ENCODE data around the gene GID8. TPM values are rescaled to one million over a fixed set of nuclear protein-coding genes. Genes with fewer than 3 reads are reported as not detected.

GID8 gene
- total RNA-seq, 4 donors from 2014 or later, result 22.4 to 30.1 (median 25.6) TPM

- WGBS, result 93% methylated on average over 4 of the region's 14 CpGs
- no peak overlapping the region for H3K27ac ChIP-seq (replicated peaks in 1 of 4)
- H3K4me3 ChIP-seq, result no peak overlapping the region
- peaks cover 43 to 78% (median 58%) of the 10 kb centered on the region in 4 donors for H3K36me3 ChIP-seq
- H3K4me1 ChIP-seq, result peaks cover 28 to 42% (median 40%) of the 10 kb centered on the region in 4 donors
- DNase-seq (ENCODE audit: extremely low spot score), result no peak
- TF ChIP-seq, protein P1, sequence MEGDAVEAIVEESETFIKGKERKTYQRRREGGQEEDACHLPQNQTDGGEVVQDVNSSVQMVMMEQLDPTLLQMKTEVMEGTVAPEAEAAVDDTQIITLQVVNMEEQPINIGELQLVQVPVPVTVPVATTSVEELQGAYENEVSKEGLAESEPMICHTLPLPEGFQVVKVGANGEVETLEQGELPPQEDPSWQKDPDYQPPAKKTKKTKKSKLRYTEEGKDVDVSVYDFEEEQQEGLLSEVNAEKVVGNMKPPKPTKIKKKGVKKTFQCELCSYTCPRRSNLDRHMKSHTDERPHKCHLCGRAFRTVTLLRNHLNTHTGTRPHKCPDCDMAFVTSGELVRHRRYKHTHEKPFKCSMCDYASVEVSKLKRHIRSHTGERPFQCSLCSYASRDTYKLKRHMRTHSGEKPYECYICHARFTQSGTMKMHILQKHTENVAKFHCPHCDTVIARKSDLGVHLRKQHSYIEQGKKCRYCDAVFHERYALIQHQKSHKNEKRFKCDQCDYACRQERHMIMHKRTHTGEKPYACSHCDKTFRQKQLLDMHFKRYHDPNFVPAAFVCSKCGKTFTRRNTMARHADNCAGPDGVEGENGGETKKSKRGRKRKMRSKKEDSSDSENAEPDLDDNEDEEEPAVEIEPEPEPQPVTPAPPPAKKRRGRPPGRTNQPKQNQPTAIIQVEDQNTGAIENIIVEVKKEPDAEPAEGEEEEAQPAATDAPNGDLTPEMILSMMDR (IDR thresholded peaks at IDR 0.05), result no peak
- TF ChIP-seq EP300 (IDR thresholded peaks at IDR 0.05) (no peak), POLR2A (IDR thresholded peaks at IDR 0.05; ENCODE audit: low read depth) (no peak), POLR2AphosphoS5 (IDR thresholded peaks at IDR 0.05) (no peak)
- intact Hi-C loops (cut with DNase I), result no loop called here
- no peaks in the 10 kb centered on the region for H3K27me3 ChIP-seq
- H3K9me3 ChIP-seq, result no peaks in the 10 kb centered on the region
Observed at GRCh38 chr20:62943396-62943795, 5.4 kb downstream of the GID8 start.

- Histone ChIP-seq H3K4me3 (no peak overlapping the region), H3K27me3 (no peaks in the 10 kb centered on the region), H3K27ac (replicated peaks in 1 of 4) (no peak overlapping the region), H3K36me3 (peaks cover 43 to 85% (median 61%) of the 10 kb centered on the region in 4 donors), H3K9me3 (no peaks in the 10 kb centered on the region), H3K4me1 (peaks cover 22 to 37% (median 33%) of the 10 kb centered on the region in 4 donors)
- intact Hi-C loops (cut with DNase I), result no loop called here
- TF ChIP-seq POLR2A (IDR thresholded peaks at IDR 0.05; ENCODE audit: low read depth) (no peak), POLR2AphosphoS5 (IDR thresholded peaks at IDR 0.05) (no peak)
- no peak for DNase-seq (ENCODE audit: extremely low spot score)
- WGBS, result 80% methylated on average over 7 of the region's 8 CpGs
Observed at GRCh38 chr20:62944184-62944583, 6.2 kb downstream of the GID8 start.

- Histone ChIP-seq H3K9me3 (no peaks in the 10 kb centered on the region), H3K36me3 (peaks cover 43 to 89% (median 64%) of the 10 kb centered on the region in 4 donors), H3K27ac (replicated peaks in 1 of 4) (no peak overlapping the region), H3K27me3 (no peaks in the 10 kb centered on the region), H3K4me3 (no peak overlapping the region), H3K4me1 (peaks cover 16 to 31% (median 28%) of the 10 kb centered on the region in 4 donors)
- intact Hi-C loops (cut with DNase I), result no loop called here
- 87% methylated on average over 10 of the region's 10 CpGs for WGBS
- no peak for DNase-seq (ENCODE audit: extremely low spot score)
- TF ChIP-seq, protein P1 (IDR thresholded peaks at IDR 0.05), result no peak
- TF ChIP-seq POLR2A (IDR thresholded peaks at IDR 0.05; ENCODE audit: low read depth), result no peak
- TF ChIP-seq POLR2AphosphoS5 (IDR thresholded peaks at IDR 0.05), result no peak
- no peak for TF ChIP-seq EP300 (IDR thresholded peaks at IDR 0.05)
Observed at GRCh38 chr20:62944746-62945145, 6.8 kb downstream of the GID8 start.

DNA sequence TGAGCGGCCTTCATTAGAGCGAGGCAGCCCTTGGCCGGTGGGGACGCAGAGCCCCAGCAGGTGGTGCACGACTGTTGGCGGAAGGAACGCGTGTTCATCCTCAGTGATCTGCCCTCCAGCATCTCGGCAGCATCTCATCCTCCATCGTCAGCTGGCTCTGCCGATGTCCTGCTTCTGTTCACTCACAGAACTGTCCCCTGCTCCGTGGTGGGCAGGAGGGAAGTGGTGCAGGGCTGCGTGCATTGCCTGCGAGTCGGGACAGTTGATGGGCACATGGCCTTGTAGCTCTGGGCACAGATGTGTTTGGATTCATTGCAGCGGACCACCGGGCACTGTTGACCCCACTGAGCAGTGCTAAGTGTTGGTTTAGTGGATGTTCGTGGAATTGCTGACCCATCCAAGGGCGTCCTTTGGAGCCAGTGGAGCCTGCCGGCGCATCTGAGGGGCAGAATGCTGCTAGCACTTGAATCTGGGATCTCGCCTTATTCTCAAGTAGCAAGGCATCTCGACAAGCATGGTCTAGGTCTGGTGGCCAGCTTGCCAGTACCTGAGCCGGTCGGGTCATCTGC is 7.9 kb downstream of the GID8 start:
- 93% methylated on average over 14 of the region's 25 CpGs for WGBS
- no peak for DNase-seq (ENCODE audit: extremely low spot score)

DNA sequence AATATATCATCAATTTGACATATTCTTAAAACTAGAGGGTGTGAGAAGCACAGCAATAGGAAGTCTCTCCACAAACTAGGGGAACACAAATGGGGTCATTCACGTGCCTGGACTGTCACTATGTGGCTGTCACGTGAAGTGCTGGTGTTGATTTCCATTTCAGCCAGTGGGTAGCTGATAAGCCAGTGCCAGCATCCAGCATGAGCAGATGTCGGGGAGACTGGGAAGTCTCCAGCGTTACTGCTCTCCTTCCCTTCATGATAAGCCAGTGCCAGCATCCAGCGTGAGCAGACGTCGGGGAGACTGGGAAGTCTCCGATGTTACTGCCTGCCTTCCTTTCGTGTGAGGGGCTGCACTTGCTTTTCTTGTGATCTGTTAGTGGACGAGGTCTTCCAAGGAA is 9.0 kb downstream of the GID8 start:
- Histone ChIP-seq H3K4me3 (no peak overlapping the region), H3K27me3 (no peaks in the 10 kb centered on the region), H3K9me3 (no peaks in the 10 kb centered on the region), H3K27ac (replicated peaks in 1 of 4) (no peak overlapping the region), H3K36me3 (peaks cover 43 to 90% (median 72%) of the 10 kb centered on the region in 4 donors), H3K4me1 (peaks cover 3 to 13% (median 8%) of the 10 kb centered on the region in 4 donors)
- intact Hi-C loops (cut with DNase I), result no loop called here
- TF ChIP-seq, protein P1 (IDR thresholded peaks at IDR 0.05), result no peak
- TF ChIP-seq POLR2A (IDR thresholded peaks at IDR 0.05; ENCODE audit: low read depth) (no peak), EP300 (IDR thresholded peaks at IDR 0.05) (no peak), POLR2AphosphoS5 (IDR thresholded peaks at IDR 0.05) (no peak)
- 78% methylated on average over 10 of the region's 10 CpGs for WGBS
- no peak for DNase-seq (ENCODE audit: extremely low spot score)

More for the DNA sequence above, 7.9 kb downstream of the GID8 start:
- Histone ChIP-seq H3K36me3 (peaks cover 43 to 98% (median 75%) of the 10 kb centered on the region in 4 donors), H3K27me3 (no peaks in the 10 kb centered on the region), H3K9me3 (no peaks in the 10 kb centered on the region), H3K4me1 (peaks cover 6 to 20% (median 17%) of the 10 kb centered on the region in 4 donors), H3K4me3 (no peak overlapping the region), H3K27ac (replicated peaks in 1 of 4) (no peak overlapping the region)
- intact Hi-C loops (cut with DNase I), result no loop called here
- TF ChIP-seq, protein P1 (IDR thresholded peaks at IDR 0.05), result no peak
- TF ChIP-seq POLR2A (IDR thresholded peaks at IDR 0.05; ENCODE audit: low read depth), result no peak
- no peak for TF ChIP-seq POLR2AphosphoS5 (IDR thresholded peaks at IDR 0.05)
- no peak for TF ChIP-seq EP300 (IDR thresholded peaks at IDR 0.05)

All from esophagus muscularis mucosa (tissue), 4 donors.